Measurements from ENCODE around the gene DIMT1.

DNA sequence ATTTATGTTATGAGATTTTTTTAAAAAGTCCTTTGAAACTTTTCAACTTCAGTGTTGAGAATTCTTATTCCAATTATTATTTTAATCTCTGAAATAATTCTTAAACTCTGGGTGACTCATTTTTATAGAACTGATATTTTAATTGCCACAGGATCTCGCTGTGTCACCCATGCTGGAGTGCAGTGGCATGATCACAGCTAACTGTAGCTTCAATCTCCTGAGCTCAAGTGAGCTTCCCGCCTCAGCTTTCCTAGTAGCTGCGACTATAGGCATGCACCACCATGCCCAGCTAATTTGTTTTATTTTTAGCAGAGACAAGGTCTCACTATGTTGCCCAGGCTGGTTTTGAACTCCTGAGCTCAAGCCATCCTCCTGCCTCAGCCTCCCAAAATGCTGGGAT, 41.0 kb downstream of the DIMT1 start:
- TF ChIP-seq CTCF (IDR thresholded peaks at IDR 0.05) (no peak), TP53 (CRISPR knock-in tag; IDR thresholded peaks at IDR 0.05) (no peak), JUN (IDR thresholded peaks at IDR 0.05) (no peak), HDAC2 (IDR thresholded peaks at IDR 0.05) (no peak), SMC3 (IDR thresholded peaks at IDR 0.05) (no peak), POLR2A (IDR thresholded peaks at IDR 0.05; ENCODE audit: low read length) (no peak), KDM1A (IDR thresholded peaks at IDR 0.05; ENCODE audit: low read depth) (no peak), FOSB (CRISPR knock-in tag; IDR thresholded peaks at IDR 0.05) (no peak)
